ENCODE measurements around the gene KIR2DL1.
"Not testable (repeated sequence)": the region's sequence is repeated elsewhere in the genome, so short reads cannot be mapped to it uniquely, and the experiment has no call there.

Gene KIR2DL1

GRCh38 chr19:54769646-54770045 is at the start of gene KIR2DL1:
KIR2DL1 (plus strand) TSS chr19:54769793; CDS start chr19:54769851, 58 bp downstream.
- DNase-seq: not testable (repeated sequence)

DNA sequence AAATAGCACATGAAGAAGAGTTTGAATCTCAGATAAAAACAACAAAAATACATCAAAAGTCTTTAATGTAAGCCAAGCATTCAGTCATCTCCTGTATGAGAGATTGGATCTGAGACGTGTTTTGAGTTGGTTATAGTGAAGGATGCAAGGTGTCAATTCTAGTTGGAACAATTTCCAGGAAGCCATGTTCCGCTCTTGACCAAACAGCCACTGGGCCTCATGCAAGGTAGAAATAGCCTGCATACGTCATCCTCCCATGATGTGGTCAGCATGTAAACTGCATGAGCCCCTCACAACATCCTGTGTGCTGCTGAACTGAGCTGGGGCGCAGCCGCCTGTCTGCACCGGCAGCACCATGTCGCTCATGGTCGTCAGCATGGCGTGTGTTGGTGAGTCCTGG is 45.5 kb upstream of the KIR2DL1 start, which contains the start of gene KIR3DL3:
KIR3DL3 (plus strand) TSS at position 301 of the 400 bp plus-strand sequence; CDS start at position 356, 55 bp downstream.
- DNase-seq: no peak

DNA sequence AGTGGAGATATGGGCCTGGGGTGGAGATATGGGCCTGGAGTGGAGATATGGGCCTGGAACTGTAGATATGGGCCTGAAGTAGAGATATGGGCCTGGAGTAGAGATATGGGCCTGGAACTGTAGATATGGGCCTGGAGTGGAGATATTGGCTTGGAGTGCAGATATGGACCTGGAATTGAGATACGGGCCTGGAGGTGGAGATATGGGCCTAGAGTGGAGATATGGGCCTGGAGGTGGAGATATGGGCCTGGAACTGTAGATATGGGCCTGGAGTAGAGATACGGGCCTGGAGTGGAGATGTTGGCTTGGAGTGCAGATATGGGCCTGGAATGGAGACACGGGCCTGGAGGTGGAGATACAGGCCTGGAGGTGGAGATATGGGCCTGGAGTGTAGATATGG is 44.9 kb upstream of the KIR2DL1 start:
- no peak for DNase-seq

DNA sequence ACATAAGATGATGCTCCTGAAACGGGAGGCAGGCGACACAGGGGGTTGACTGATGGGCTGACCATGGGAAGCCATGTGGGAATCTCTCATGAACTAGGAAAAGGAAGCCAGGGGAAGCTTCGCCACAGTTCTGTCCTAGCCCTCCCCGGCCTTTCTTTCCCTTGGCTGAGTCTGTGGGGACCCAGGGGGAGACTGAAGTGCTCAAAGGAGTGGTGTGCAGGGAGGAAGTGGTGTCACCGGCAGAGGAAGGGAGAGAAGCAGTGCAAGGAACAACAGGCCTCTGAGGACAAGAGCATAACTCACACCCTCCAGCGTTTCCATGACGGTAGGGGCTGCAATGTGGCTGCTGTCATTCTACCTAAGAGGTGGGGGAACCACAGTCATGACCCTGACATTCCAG is 44.3 kb upstream of the KIR2DL1 start:
- no peak for DNase-seq

DNA sequence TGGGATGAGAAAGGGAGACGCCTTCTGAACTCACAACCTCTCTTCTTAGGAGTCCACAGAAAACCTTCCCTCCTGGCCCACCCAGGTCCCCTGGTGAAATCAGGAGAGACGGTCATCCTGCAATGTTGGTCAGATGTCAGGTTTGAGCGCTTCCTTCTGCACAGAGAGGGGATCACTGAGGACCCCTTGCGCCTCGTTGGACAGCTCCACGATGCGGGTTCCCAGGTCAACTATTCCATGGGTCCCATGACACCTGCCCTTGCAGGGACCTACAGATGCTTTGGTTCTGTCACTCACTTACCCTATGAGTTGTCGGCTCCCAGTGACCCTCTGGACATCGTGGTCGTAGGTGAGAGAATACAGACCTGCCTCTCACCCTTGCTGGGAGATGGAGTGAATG is 42.0 kb upstream of the KIR2DL1 start:
- no peak for DNase-seq

- DNase-seq: no peak
Observed at GRCh38 chr19:54728167-54728566, 41.4 kb upstream of the KIR2DL1 start.

- DNase-seq: no peak
Observed at GRCh38 chr19:54729416-54730188, 40.0 kb upstream of the KIR2DL1 start.

DNA sequence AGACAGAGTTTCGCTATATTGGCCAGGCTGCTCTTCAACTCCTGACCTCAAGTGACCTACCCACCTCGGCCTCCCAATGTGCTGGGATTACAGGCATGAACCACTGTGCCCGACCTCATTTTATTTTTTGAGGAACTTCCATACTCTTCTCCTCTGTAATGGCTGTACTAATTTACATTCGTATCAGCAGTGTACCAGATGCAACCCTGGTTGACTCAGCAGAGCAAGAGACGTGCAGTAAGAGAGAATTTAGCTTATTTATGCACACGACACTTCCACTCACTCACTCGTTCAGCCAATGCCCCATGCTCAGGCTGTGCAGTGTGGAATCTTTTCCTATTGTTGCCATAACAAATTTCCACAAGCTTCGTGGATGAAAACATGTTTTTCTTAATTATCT is 38.4 kb upstream of the KIR2DL1 start:
- no peak for DNase-seq

DNA sequence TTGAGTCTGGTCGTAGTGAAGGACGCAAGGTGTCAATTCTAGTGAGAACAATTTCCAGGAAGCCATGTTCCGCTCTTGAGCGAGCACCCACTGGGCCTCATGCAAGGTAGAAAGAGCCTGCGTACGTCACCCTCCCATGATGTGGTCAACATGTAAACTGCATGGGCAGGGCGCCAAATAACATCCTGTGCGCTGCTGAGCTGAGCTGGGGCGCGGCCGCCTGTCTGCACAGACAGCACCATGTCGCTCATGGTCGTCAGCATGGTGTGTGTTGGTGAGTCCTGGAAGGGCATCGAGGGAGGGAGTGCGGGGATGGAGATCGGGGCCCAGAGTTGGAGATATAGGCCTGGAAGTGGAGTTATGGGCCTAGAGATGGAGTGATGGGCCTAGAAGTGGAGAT is 31.3 kb upstream of the KIR2DL1 start, which contains the start of gene KIR2DL3:
KIR2DL3 (plus strand) TSS at position 208 of the 400 bp plus-strand sequence; CDS start at position 241, 33 bp downstream.
- DNase-seq: not testable (repeated sequence)

GRCh38 chr19:54738715-54739114 is 30.9 kb upstream of the KIR2DL1 start:
- DNase-seq: no peak

DNA sequence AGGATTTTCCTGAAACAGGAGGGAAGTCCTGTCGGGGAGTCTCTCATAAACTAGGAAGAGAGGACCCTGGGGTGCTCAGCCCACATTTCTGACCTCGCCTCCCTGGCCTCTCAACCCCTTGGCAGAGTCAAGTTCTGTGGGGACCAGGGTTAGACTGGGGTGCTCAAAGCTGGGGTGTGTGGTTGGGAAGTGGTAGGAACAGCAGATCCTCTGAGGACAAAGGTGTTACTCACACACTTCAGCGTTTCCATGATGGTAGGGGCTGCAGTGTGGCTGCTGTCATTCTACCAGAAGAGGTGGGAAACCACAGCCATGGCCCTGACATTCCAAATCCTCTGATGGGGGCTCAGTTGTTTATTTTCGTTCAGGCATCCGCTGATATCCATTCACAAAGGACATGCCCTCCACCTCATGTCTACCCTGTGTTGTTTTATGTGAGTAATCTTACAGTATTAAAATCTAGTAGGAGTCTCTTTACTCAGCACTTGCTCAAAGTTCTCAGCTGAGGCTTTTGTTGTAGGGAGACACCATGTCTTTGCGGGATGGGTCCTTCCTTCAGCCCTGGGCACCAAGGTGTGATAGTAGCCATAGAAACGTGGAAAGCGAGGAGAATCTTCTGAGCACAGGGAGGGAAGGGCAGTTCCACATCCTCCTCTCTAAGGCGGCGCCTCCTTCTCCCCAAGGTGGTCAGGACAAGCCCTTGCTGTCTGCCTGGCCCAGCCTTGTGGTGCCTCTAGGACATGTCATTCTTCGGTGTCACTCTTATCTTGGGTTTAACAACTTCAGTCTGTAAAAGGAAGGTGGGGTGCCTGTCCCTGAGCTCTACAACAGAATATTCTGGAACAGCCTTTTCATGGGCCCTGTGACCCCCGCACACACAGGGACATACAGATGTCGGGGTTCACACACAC is 29.8 kb upstream of the KIR2DL1 start:
- DNase-seq: no peak

- DNase-seq: not testable (repeated sequence)
Observed at GRCh38 chr19:54741950-54742349, 27.6 kb upstream of the KIR2DL1 start.

- DNase-seq: not testable (repeated sequence)
Observed at GRCh38 chr19:54744080-54744479, 25.5 kb upstream of the KIR2DL1 start.

DNA sequence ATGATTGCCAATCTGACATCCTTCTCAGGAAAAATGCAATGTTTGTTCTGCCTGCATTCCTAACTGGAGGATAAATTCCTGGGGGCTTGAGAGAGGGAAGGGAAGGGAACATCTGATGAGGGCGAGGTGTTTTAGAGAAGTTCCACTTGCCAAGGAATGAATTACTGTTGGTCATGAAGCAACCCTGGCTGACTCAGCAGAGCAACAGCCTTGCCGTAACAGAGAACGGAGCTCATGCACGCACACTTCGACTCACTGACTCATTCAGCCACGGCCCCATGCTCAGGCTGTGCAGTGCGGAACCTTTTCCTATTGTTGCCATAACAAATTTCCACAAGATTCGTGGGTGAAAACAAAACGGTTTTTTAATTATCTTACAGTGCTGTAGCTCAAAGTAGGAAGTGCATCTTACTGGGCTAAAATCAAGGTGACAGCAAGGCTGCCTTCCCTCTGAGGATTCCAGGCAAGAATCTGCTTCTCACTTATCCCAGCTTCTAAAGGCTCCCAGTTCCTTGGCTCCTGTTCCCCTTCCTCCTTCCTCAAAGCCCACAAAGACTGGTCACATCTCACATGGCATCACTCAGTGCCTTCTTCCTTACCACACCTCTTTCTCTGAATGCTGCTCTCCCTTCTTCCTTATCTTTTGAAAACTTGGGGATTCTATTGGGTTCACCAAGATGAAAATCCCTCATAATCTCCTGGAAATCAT is 21.8 kb upstream of the KIR2DL1 start:
- not testable (repeated sequence) for DNase-seq

GRCh38 chr19:54750276-54750675 is 19.3 kb upstream of the KIR2DL1 start:
- DNase-seq: not testable (repeated sequence)

DNA sequence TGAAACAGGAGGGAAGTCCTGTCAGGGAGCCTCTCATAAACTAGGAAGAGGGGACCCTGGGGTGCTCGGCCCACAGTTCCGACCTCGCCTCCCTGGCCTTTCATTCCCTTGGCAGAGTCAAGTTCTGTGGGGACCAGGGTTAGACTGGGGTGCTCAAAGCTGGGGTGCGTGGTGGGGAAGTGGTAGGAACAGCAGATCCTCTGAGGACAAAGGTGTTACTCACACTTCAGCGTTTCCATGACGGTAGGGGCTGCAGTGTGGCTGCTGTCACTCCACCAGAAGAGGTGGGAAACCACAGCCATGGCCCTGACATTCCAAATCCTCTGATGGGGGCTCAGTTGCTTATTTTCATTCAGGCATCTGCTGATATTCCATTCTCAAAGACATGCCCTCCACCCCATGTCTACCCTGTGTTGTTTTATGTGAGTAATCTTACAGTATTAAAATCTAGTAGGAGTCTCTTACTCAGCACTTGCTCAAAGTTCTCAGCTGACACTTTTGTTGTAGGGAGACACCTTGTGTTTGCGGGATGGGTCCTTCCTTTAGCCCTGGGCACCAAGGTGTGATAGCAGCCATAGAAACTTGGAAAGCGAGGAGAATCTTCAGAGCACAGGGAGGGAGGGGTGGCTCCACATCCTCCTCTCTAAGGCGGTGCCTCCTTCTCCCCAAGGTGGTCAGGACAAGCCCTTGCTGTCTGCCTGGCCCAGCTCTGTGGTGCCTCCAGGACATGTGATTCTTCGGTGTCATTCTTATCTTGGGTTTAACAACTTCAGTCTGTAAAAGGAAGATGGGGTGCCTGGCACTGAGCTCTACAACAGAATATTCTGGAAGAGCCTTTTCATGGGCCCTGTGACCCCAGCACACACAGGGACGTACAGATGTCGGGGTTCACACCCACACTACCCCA is 13.1 kb upstream of the KIR2DL1 start:
- not testable (repeated sequence) for DNase-seq

- DNase-seq: not testable (repeated sequence)
Observed at GRCh38 chr19:54758577-54758976, 11.0 kb upstream of the KIR2DL1 start.

DNA sequence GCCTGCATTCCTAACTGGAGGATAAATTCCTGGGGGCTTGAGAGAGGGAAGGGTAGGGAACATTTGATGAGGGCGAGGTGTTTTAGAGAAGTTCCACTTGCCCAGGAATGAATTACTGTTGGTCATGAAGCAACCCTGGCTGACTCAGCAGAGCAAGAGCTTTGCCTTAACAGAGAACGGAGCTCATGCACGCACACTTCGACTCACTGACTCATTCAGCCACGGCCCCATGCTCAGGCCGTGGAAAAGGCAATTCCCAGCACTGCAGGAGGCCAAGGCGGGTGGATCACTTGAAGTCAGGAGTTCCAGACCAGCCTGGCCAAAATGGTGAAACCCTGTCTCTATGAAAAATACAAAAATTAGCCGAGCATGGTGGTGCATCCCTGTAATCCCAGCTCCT is 5.4 kb upstream of the KIR2DL1 start:
- not testable (repeated sequence) for DNase-seq

DNA sequence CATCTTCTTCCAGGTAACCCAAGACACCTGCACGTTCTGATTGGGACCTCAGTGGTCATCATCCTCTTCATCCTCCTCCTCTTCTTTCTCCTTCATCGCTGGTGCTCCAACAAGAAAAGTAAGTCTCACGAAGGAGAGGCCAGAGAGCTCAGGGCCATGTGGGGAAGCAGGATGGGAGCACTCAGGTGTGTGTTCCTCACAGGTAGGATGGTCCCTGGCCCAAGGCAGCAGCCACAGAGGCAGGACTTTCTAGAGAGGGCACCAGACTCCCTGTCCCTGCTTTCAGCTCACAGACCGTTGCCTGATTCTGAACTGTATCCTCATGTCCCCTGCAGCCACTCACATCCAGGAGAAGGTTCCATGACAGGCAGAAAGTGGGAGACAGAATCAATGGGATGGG is 3.1 kb upstream of the KIR2DL1 start:
- not testable (repeated sequence) for DNase-seq

- not testable (repeated sequence) for DNase-seq
Observed at GRCh38 chr19:54770511-54770910, 918 bp downstream of the KIR2DL1 start.
